HCT116 (cell line): Measurements from ENCODE around the gene LAMB2.

Source experiments
- POLR2A ChIP-seq: IDR thresholded peaks from 2 replicates; pipeline ENCODE4 v1.7.0; 2011; ENCODE audit warnings: borderline replicate concordance; ENCODE audit not compliant: insufficient read depth, insufficient read length; ENCODE audit errors: extremely low read depth
- ZNF274 ChIP-seq: fragments of 200-500 bp; sonication (Bioruptor generic); IDR thresholded peaks from 2 replicates; pipeline ENCODE4 v1.6.1; 2014; ENCODE audit warnings: mild to moderate bottlenecking, low read depth, low read length, inconsistent platforms

DNA sequence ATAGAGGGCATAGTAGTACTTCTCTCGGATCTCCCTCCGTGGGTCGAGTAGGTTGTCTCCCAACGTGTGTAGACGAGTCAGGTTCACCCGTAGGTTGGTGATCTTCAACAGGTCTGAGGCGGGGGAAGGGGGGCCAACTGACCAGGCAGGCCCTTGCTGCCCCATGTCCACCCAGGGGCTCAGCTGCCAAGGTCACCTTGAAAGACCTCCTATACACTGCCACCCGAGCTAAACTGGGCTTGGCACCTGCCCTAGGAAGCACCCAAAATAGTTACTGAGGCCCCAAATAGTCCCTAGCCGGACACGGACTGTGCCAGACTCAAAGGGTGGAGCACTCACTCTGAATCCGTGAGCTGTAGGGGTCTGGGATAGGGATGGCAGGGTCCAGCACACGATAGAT, 1.8 kb downstream of the LAMB2 start:
- TF ChIP-seq POLR2A = no peak
- TF ChIP-seq ZNF274 = no peak
